T-helper 22 cell (primary cell): ENCODE results near the gene NGRN.

Experiments
- DNase-seq: peaks from one replicate; pipeline ENCODE4 v3.0.0-alpha.2; 2020; ENCODE audit warnings: low read depth

NGRN gene

DNA sequence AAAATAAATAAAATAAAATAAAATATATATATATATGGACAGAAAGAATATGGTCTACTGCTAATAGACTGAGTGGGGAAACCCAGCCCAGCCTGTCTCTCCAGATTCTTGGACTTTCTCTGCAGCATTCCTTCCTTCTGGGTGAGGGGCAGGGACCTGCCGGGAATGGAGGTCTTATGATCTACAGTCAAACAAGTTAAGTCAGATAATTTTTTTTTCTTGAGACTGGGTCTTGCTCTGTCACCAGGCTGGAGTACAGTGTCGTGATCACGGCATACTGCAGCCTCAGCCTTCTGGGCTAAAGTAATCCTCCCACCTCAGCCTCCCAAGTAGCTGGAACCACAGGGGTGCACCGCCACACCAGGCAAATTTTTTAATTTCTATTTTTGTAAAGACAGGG lies 53.1 kb downstream of the NGRN start:
- no peak for DNase-seq

DNA sequence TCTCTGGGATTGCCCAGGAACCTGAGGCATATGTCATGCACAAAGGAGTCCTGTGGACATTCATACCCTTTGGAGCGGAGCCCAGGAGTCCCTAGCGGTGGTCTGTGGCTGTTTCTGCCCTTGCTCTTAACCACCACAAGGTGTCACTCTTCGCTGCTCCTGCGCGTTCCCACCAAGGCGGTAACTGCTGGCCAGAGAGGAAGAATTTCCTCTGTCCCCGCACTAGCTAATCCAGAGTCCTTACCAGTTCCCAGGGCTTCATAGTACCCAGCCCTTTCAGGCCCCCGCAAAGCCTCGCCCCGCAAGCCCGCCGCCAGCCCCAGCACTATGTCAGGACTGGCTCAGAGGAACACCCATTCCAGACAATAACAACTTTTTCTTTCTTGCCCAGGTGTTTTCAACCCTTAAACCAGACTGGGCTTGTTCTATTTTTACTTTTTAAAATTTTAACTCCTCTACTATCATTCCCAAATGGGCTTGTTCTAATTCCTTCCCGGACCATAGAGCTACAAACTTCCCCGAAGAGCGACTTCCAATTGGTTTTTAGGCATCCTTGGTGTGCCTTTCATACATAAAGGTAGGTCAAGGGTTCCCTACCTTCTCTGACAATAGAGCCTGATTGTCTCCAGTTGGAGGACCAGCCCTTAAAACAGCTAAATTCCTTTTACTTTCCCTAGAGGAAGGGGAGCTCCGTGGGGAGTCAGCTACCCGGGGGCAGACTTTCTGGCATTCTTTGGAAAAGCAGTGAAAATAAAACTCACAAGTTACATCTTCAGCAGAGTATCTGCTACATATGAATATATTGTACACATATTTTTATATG lies 54.8 kb downstream of the NGRN start:
- DNase-seq = peak; percentile 34

DNA sequence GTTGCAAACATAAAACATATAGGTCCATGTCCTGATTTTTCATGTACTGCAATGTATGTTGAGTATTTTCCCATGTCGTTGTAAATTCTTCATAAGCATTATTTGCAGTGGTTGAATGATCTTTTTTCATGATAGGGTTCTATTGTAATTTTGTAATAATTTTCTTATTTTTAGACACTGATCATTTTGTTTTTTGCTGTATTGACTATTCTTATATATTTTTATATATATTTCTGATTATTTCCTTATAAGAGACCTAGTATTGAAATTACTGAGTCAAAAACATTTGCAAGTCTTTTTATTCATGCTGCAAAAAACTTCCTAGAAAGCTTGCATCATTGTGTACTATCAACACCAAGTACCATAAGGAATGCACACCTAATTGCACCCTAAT lies 55.4 kb downstream of the NGRN start:
- DNase-seq = no peak
